Measurements from ENCODE around the gene FNTB.

FNTB gene

DNA sequence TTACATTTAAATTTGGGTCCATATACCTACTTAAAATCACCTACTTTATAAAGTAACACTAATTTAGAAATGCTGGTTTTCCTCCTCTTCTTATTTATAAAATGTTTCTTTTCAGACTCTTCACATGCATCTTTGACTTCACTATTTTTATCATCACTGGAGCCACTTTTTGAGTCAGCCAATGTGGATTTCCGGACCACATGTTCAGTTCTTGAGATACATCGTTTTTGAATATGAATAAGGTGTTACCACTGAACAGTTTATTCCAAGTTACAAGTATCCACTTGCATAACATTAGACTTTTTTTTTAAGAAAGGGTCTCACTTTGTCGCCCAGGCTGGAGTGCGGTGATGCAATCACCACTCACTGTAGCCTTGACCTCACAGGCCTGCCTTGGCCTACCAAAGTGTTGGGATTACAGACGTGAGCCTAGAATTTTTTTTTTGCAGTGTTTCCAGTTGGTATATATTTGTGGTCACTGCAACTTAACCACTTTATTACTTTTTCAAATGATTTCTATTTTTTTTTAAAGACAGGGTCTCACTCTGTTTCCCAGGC lies 5.7 kb downstream of the FNTB start:
- Histone ChIP-seq H3K79me1 (ENCODE audit: low read depth, low read length) (peaks cover 1% of the 10 kb centered on the region), H3K4me3 (ENCODE audit: low read length in 2 of 2) (no peak overlapping the region), H2AK5ac (ENCODE audit: low read depth, low read length) (no peak overlapping the region), H3K9me3 (replicated peaks in 1 of 2; ENCODE audit: control insufficient read depth in 2 of 2, insufficient read depth in 1 of 2, low read depth in 1 of 2, low read length in 2 of 2) (no peaks in the 10 kb centered on the region), H2AFZ (ENCODE audit: low read length) (no peak overlapping the region), H3K4me1 (ENCODE audit: control insufficient read depth in 2 of 2, insufficient read depth in 1 of 2, low read depth in 1 of 2, low read length in 2 of 2) (peaks cover under 1 to 1% of the 10 kb centered on the region in 2 donors), H4K91ac (ENCODE audit: low read depth, low read length, poor library complexity) (no peak overlapping the region), H3K23ac (ENCODE audit: low read depth, low read length, poor library complexity) (no peak overlapping the region), H2BK12ac (ENCODE audit: low read length) (no peak overlapping the region), H3K14ac (ENCODE audit: low read length) (no peak overlapping the region), H3K36me3 (replicated peaks in 1 of 2; ENCODE audit: control insufficient read depth in 2 of 2, insufficient read depth in 2 of 2, low read length in 2 of 2) (no peaks in the 10 kb centered on the region), H2BK120ac (ENCODE audit: low read depth, low read length) (no peak overlapping the region), H3K18ac (ENCODE audit: low read length) (no peak overlapping the region), H4K8ac (ENCODE audit: low read depth, low read length) (no peak overlapping the region), H3K9ac (ENCODE audit: low read depth, low read length, poor library complexity) (no peak overlapping the region), H2BK5ac (ENCODE audit: low read length) (no peak overlapping the region), H3K4me2 (ENCODE audit: insufficient read depth, low read length, poor library complexity, severe bottlenecking) (no peak overlapping the region), H3K27ac (replicated peaks; ENCODE audit: low read length) (no peak overlapping the region), H2BK15ac (ENCODE audit: low read length) (no peak overlapping the region), H3K4ac (ENCODE audit: low read length) (no peak overlapping the region), H3K27me3 (ENCODE audit: control insufficient read depth in 3 of 3, insufficient read depth in 3 of 3, low read depth in 1 of 3, low read length in 3 of 3) (no peaks in the 10 kb centered on the region)
- DNase-seq (ENCODE audit: low spot score) = no peak
- no CpG with 5 or more reads among the region's 5 CpGs for WGBS, 2 donors (ENCODE audit: extremely low coverage in 2 of 2, insufficient read length in 2 of 2, insufficient replicate concordance in 1 of 2)

DNA sequence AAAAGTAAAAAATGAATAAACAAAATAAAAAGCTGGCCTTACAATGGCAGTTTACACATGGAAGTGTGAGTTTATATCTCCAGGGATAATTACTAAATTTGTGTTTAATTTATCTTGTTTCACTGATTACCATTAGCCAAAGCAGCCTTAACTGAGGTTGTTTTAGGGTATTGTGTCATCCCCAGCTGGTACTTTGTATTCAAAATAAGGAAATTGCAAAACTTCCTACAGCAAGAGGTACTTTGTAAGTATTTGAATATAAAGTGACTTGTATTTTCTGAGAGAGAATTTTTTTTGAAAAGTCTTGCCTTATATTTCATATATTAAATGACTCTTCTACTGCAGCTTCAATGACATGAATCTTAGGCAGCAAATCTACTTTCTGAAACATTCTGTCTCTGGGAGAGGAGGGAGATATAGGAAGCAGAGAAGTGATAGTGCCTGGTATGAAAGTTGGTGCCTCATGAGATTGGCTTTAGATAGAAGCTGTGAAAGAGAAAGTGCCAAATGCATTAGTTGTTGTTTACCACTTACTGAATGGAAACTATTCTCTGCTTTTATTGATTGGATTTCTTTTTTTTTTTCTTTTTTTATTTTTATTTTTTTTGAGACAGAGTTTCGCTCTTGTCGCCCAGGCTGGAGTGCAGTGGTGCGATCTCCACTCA lies 6.7 kb downstream of the FNTB start:
- no CpG with 5 or more reads among the region's 3 CpGs for WGBS, 2 donors (ENCODE audit: extremely low coverage in 2 of 2, insufficient read length in 2 of 2, insufficient replicate concordance in 1 of 2)
- Histone ChIP-seq H3K23ac (ENCODE audit: low read depth, low read length, poor library complexity) (no peak overlapping the region), H3K4ac (ENCODE audit: low read length) (no peak overlapping the region)

GRCh38 chr14:64994540-64994939 lies 7.8 kb downstream of the FNTB start:
- Histone ChIP-seq H2BK15ac (ENCODE audit: low read length) (no peak overlapping the region), H4K8ac (ENCODE audit: low read depth, low read length) (no peak overlapping the region), H2BK5ac (ENCODE audit: low read length) (no peak overlapping the region), H3K9ac (ENCODE audit: low read depth, low read length, poor library complexity) (no peak overlapping the region), H2AK5ac (ENCODE audit: low read depth, low read length) (no peak overlapping the region), H3K27ac (replicated peaks; ENCODE audit: low read length) (no peak overlapping the region), H3K23ac (ENCODE audit: low read depth, low read length, poor library complexity) (no peak overlapping the region), H3K27me3 (ENCODE audit: control insufficient read depth in 3 of 3, insufficient read depth in 3 of 3, low read depth in 1 of 3, low read length in 3 of 3) (no peaks in the 10 kb centered on the region), H3K79me1 (ENCODE audit: low read depth, low read length) (no peaks in the 10 kb centered on the region), H3K4me2 (ENCODE audit: insufficient read depth, low read length, poor library complexity, severe bottlenecking) (no peak overlapping the region), H3K4ac (ENCODE audit: low read length) (no peak overlapping the region), H3K4me1 (ENCODE audit: control insufficient read depth in 2 of 2, insufficient read depth in 1 of 2, low read depth in 1 of 2, low read length in 2 of 2) (peaks cover 0 to 2% of the 10 kb centered on the region in 2 donors), H3K4me3 (ENCODE audit: low read length in 2 of 2) (no peak overlapping the region), H3K18ac (ENCODE audit: low read length) (no peak overlapping the region), H3K14ac (ENCODE audit: low read length) (no peak overlapping the region), H2AFZ (ENCODE audit: low read length) (no peak overlapping the region), H3K36me3 (replicated peaks in 1 of 2; ENCODE audit: control insufficient read depth in 2 of 2, insufficient read depth in 2 of 2, low read length in 2 of 2) (no peaks in the 10 kb centered on the region), H4K91ac (ENCODE audit: low read depth, low read length, poor library complexity) (no peak overlapping the region), H2BK120ac (ENCODE audit: low read depth, low read length) (no peak overlapping the region), H2BK12ac (ENCODE audit: low read length) (no peak overlapping the region), H3K9me3 (replicated peaks in 1 of 2; ENCODE audit: control insufficient read depth in 2 of 2, insufficient read depth in 1 of 2, low read depth in 1 of 2, low read length in 2 of 2) (no peaks in the 10 kb centered on the region)
- no peak for DNase-seq (ENCODE audit: low spot score)
- WGBS, 2 donors (ENCODE audit: extremely low coverage in 2 of 2, insufficient read length in 2 of 2, insufficient replicate concordance in 1 of 2) = 100% methylated on average over 2 of the region's 2 CpGs; no CpG with 5 or more reads in 1 of the 2 donors

More for the DNA sequence above, 6.7 kb downstream of the FNTB start:
- H2AFZ ChIP-seq (ENCODE audit: low read length) = no peak overlapping the region
- no peaks in the 10 kb centered on the region for H3K79me1 ChIP-seq (ENCODE audit: low read depth, low read length)
- H3K14ac ChIP-seq (ENCODE audit: low read length) = no peak overlapping the region
- H3K4me1 ChIP-seq (ENCODE audit: control insufficient read depth in 2 of 2, insufficient read depth in 1 of 2, low read depth in 1 of 2, low read length in 2 of 2) = peaks cover 0 to 2% of the 10 kb centered on the region in 2 donors
- no peak overlapping the region for H3K27ac ChIP-seq (replicated peaks; ENCODE audit: low read length)
- H2BK15ac ChIP-seq (ENCODE audit: low read length) = no peak overlapping the region
- H3K18ac ChIP-seq (ENCODE audit: low read length) = no peak overlapping the region
- DNase-seq (ENCODE audit: low spot score) = no peak
- no peak overlapping the region for H3K4me2 ChIP-seq (ENCODE audit: insufficient read depth, low read length, poor library complexity, severe bottlenecking)
- no peaks in the 10 kb centered on the region for H3K9me3 ChIP-seq (replicated peaks in 1 of 2; ENCODE audit: control insufficient read depth in 2 of 2, insufficient read depth in 1 of 2, low read depth in 1 of 2, low read length in 2 of 2)
- no peak overlapping the region for H2AK5ac ChIP-seq (ENCODE audit: low read depth, low read length)
- no peak overlapping the region for H2BK12ac ChIP-seq (ENCODE audit: low read length)
- H2BK120ac ChIP-seq (ENCODE audit: low read depth, low read length) = no peak overlapping the region
- H3K27me3 ChIP-seq (ENCODE audit: control insufficient read depth in 3 of 3, insufficient read depth in 3 of 3, low read depth in 1 of 3, low read length in 3 of 3) = no peaks in the 10 kb centered on the region
- no peak overlapping the region for H3K9ac ChIP-seq (ENCODE audit: low read depth, low read length, poor library complexity)
- H4K91ac ChIP-seq (ENCODE audit: low read depth, low read length, poor library complexity) = no peak overlapping the region
- H4K8ac ChIP-seq (ENCODE audit: low read depth, low read length) = no peak overlapping the region
- H3K4me3 ChIP-seq (ENCODE audit: low read length in 2 of 2) = no peak overlapping the region
- H3K36me3 ChIP-seq (replicated peaks in 1 of 2; ENCODE audit: control insufficient read depth in 2 of 2, insufficient read depth in 2 of 2, low read length in 2 of 2) = no peaks in the 10 kb centered on the region
- no peak overlapping the region for H2BK5ac ChIP-seq (ENCODE audit: low read length)

- Histone ChIP-seq H3K4me2 (ENCODE audit: insufficient read depth, low read length, poor library complexity, severe bottlenecking) (no peak overlapping the region), H2AK5ac (ENCODE audit: low read depth, low read length) (no peak overlapping the region), H2AFZ (ENCODE audit: low read length) (no peak overlapping the region), H4K8ac (ENCODE audit: low read depth, low read length) (no peak overlapping the region), H2BK120ac (ENCODE audit: low read depth, low read length) (no peak overlapping the region), H3K4me1 (ENCODE audit: control insufficient read depth in 2 of 2, insufficient read depth in 1 of 2, low read depth in 1 of 2, low read length in 2 of 2) (peaks cover 0 to 2% of the 10 kb centered on the region in 2 donors), H2BK12ac (ENCODE audit: low read length) (no peak overlapping the region), H3K79me1 (ENCODE audit: low read depth, low read length) (no peaks in the 10 kb centered on the region), H3K4ac (ENCODE audit: low read length) (no peak overlapping the region), H3K23ac (ENCODE audit: low read depth, low read length, poor library complexity) (no peak overlapping the region), H3K14ac (ENCODE audit: low read length) (no peak overlapping the region), H3K9me3 (replicated peaks in 1 of 2; ENCODE audit: control insufficient read depth in 2 of 2, insufficient read depth in 1 of 2, low read depth in 1 of 2, low read length in 2 of 2) (no peaks in the 10 kb centered on the region), H3K18ac (ENCODE audit: low read length) (no peak overlapping the region), H3K9ac (ENCODE audit: low read depth, low read length, poor library complexity) (no peak overlapping the region), H2BK15ac (ENCODE audit: low read length) (no peak overlapping the region), H4K91ac (ENCODE audit: low read depth, low read length, poor library complexity) (no peak overlapping the region), H3K4me3 (ENCODE audit: low read length in 2 of 2) (no peak overlapping the region), H3K36me3 (replicated peaks in 1 of 2; ENCODE audit: control insufficient read depth in 2 of 2, insufficient read depth in 2 of 2, low read length in 2 of 2) (no peaks in the 10 kb centered on the region), H3K27me3 (ENCODE audit: control insufficient read depth in 3 of 3, insufficient read depth in 3 of 3, low read depth in 1 of 3, low read length in 3 of 3) (no peaks in the 10 kb centered on the region), H3K27ac (replicated peaks; ENCODE audit: low read length) (no peak overlapping the region), H2BK5ac (ENCODE audit: low read length) (no peak overlapping the region)
- no peak for DNase-seq (ENCODE audit: low spot score)
- WGBS, 2 donors (ENCODE audit: extremely low coverage in 2 of 2, insufficient read length in 2 of 2, insufficient replicate concordance in 1 of 2) = no CpG with 5 or more reads among the region's 3 CpGs
Measured at GRCh38 chr14:64995291-64995690, 8.6 kb downstream of the FNTB start.
